Measurements from ENCODE around the gene RASL11B.

DNA sequence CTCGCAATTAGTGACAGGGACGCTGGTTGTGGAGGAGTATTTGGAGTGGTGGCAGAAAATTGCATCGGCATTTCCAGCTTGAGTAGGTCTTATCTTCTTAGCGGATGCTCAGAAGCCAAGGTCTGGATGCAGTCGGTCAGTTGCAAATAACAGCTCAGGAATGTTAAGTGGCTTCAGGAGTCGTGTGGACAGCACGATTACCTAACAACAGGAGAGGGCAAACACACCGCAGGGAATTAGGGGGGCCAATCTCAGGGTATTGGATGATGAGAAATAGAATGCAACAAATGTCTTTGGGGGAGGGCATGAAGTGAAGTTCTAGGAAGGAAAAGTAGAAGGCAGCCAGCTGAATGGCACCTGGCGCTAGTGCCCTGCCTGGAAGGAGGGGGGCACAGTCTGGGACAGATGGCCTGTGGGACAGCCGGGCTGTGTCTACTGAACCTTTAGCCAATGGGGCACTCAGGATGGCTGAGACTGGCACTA lies 11.8 kb downstream of the RASL11B start:
- TF ChIP-seq SUZ12 (IDR thresholded peaks at IDR 0.05; ENCODE audit: extremely low read depth, insufficient read depth, insufficient read length) (no peak), ZNF274 (IDR thresholded peaks at IDR 0.05; ENCODE audit: low read depth, low read length) (no peak), YY1 (IDR thresholded peaks at IDR 0.05; ENCODE audit: insufficient read depth, insufficient read length) (no peak)
